Measurements from ENCODE around the gene VPS18.
A peak's percentile ranks its signal among the peaks of the same experiment; 100 is the strongest.

The VPS18 gene

GRCh38 chr15:40871749-40872617 is 22.3 kb upstream of the VPS18 start:
- no peak for DNase-seq

GRCh38 chr15:40872791-40873693 is 21.2 kb upstream of the VPS18 start:
- no peak for DNase-seq

- peak; percentile 48 for DNase-seq
Observed at GRCh38 chr15:40873694-40874561, 20.3 kb upstream of the VPS18 start, which contains the start of gene RHOV. Gene RHOV (minus strand): TSS chr15:40874234. CDS start chr15:40874139, 95 bp downstream.

- no peak for DNase-seq
Observed at GRCh38 chr15:40875991-40876730, 18.1 kb upstream of the VPS18 start.

GRCh38 chr15:40877694-40878093 is 16.6 kb upstream of the VPS18 start:
- no peak for DNase-seq

GRCh38 chr15:40878785-40879184 is 15.5 kb upstream of the VPS18 start:
- DNase-seq = peak; percentile 19

- DNase-seq = no peak
Observed at GRCh38 chr15:40879609-40880008, 14.6 kb upstream of the VPS18 start.

- no peak for DNase-seq
Observed at GRCh38 chr15:40881351-40881750, 12.9 kb upstream of the VPS18 start.

GRCh38 chr15:40886586-40886985 is 7.7 kb upstream of the VPS18 start:
- DNase-seq = no peak

- DNase-seq = no peak
Observed at GRCh38 chr15:40889112-40889511, 5.1 kb upstream of the VPS18 start.

- DNase-seq = no peak
Observed at GRCh38 chr15:40891138-40891537, 3.1 kb upstream of the VPS18 start.

GRCh38 chr15:40891810-40892446 is 2.3 kb upstream of the VPS18 start:
- no peak for DNase-seq

- DNase-seq = no peak
Observed at GRCh38 chr15:40892447-40893012, 1.7 kb upstream of the VPS18 start.

GRCh38 chr15:40893019-40893670 is 1.1 kb upstream of the VPS18 start:
- no peak for DNase-seq

GRCh38 chr15:40894681-40895448 is 615 bp downstream of the VPS18 start:
- DNase-seq = peak; percentile 37

- no peak for DNase-seq
Observed at GRCh38 chr15:40899536-40900207, 5.4 kb downstream of the VPS18 start.

- no peak for DNase-seq
Observed at GRCh38 chr15:40900256-40901052, 6.2 kb downstream of the VPS18 start.

- no peak for DNase-seq
Observed at GRCh38 chr15:40901053-40901443, 6.8 kb downstream of the VPS18 start.

Measured in stimulated activated CD4-positive, alpha-beta T cell treated with anti-CD3 and anti-CD28 coated beads, Interleukin-12 subunit alpha, Interleukin-12 subunit beta, amount 100 ng/mL, for 4 hours (primary cell).